MM.1S (cell line): ENCODE measurements around the gene EIF4A3.

Source experiments
- DNase-seq: peaks from one replicate; pipeline ENCODE4 v3.0.0-alpha.2; 2015
- H2AFZ ChIP-seq: fragments of 300-600 bp; sonication (generic); 2 replicates; pipeline ENCODE4 v1.6.0; 2016; ENCODE audit warnings: antibody characterized with exemption, low read length
- H3F3A ChIP-seq: fragments of 300-600 bp; sonication (generic); 2 replicates; pipeline ENCODE4 v1.6.1; 2016; ENCODE audit warnings: mild to moderate bottlenecking, antibody characterized with exemption, low read length, moderate library complexity, mixed read lengths; ENCODE audit not compliant: insufficient read depth
- H3K27ac ChIP-seq: fragments of 300-600 bp; sonication (generic); 2 replicates; pipeline ENCODE4 v1.5.1; 2016; ENCODE audit warnings: mild to moderate bottlenecking, low read length
- H3K27me3 ChIP-seq: fragments of 300-600 bp; sonication (generic); replicated peaks from 2 replicates; pipeline ENCODE4 v1.6.0; 2016; ENCODE audit warnings: low read length; ENCODE audit not compliant: insufficient read depth
- H3K36me3 ChIP-seq: fragments of 300-600 bp; sonication (generic); replicated peaks from 2 replicates; pipeline ENCODE4 v1.6.1; 2016; ENCODE audit warnings: mild to moderate bottlenecking, low read length, mixed read lengths; ENCODE audit not compliant: insufficient read depth
- H3K4me1 ChIP-seq: fragments of 300-600 bp; sonication (generic); 2 replicates; pipeline ENCODE4 v1.6.1; 2016; ENCODE audit warnings: low read length, mixed read lengths
- H3K4me2 ChIP-seq: fragments of 300-600 bp; sonication (generic); 2 replicates; pipeline ENCODE4 v1.6.0; 2016; ENCODE audit warnings: low read depth, low read length
- H3K4me3 ChIP-seq: fragments of 300-600 bp; sonication (generic); 2 replicates; pipeline ENCODE4 v1.5.1; 2016; ENCODE audit warnings: low read length, mixed read lengths
- H3K79me2 ChIP-seq: fragments of 300-600 bp; sonication (generic); 2 replicates; pipeline ENCODE4 v1.6.1; 2016; ENCODE audit warnings: mixed run types, low read length, mixed read lengths
- H3K9ac ChIP-seq: fragments of 300-600 bp; sonication (generic); 2 replicates; pipeline ENCODE4 v1.6.1; 2016; ENCODE audit warnings: low read length, mixed read lengths
- H3K9me2 ChIP-seq: fragments of 300-600 bp; sonication (generic); replicated peaks from 2 replicates; pipeline ENCODE4 v1.6.1; 2016; ENCODE audit warnings: mild to moderate bottlenecking, low read length, mixed read lengths; ENCODE audit not compliant: insufficient read depth
- H3K9me3 ChIP-seq: fragments of 300-600 bp; sonication (generic); replicated peaks from 2 replicates; pipeline ENCODE4 v1.6.1; 2016; ENCODE audit warnings: mild to moderate bottlenecking, low read length, mixed read lengths; ENCODE audit not compliant: insufficient read depth
- H4K20me1 ChIP-seq: fragments of 300-600 bp; sonication (generic); 2 replicates; pipeline ENCODE4 v1.6.1; 2016; ENCODE audit warnings: mild to moderate bottlenecking, low read length, moderate library complexity, mixed read lengths; ENCODE audit not compliant: insufficient read depth
- CTCF ChIP-seq: fragments of 300-600 bp; sonication (generic); IDR thresholded peaks from 2 replicates; pipeline ENCODE4 v1.5.1; 2016; ENCODE audit warnings: antibody characterized with exemption, low read length, mixed read lengths
- EZH2 ChIP-seq: fragments of 300-600 bp; sonication (generic); optimal IDR thresholded peaks from 2 replicates; pipeline ENCODE3; 2017; ENCODE audit warnings: low read depth, mild to moderate bottlenecking, antibody characterized with exemption, low read length, mixed read lengths
- EZH2phosphoT487 ChIP-seq: fragments of 300-600 bp; sonication (generic); IDR thresholded peaks from 2 replicates; pipeline ENCODE4 v1.6.1; 2018; ENCODE audit warnings: antibody characterized with exemption, low read length

EIF4A3 gene

DNA sequence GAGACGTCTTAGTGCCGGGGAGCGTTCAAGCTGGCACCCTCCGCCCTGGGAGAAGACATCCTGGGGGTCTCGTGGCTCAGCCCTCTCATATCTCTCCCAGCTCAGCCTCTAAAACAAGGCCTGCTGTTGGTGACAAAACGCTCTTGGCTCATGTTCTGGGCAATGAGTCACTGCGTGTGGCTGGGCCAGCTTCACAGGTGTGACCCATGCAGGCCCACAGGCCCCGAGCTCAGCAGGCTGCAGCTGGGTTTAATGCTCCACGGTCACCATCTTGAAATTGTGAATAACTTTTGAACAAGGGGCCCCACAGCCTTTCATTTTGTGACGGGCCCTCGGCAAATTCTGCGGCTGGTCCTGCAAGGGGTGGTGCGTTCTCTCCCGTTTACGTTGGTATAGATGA, 23.1 kb downstream of the EIF4A3 start:
- Histone ChIP-seq H3K27me3 (peaks cover 60% of the 10 kb centered on the region), H3K79me2 (no peaks in the 10 kb centered on the region), H3K36me3 (no peaks in the 10 kb centered on the region), H3K27ac (no peak overlapping the region), H2AFZ (no peak overlapping the region), H4K20me1 (no peaks in the 10 kb centered on the region), H3K4me3 (no peak overlapping the region), H3K9ac (no peak overlapping the region), H3F3A (no peaks in the 10 kb centered on the region), H3K9me3 (no peaks in the 10 kb centered on the region), H3K4me2 (no peak overlapping the region), H3K9me2 (no peaks in the 10 kb centered on the region), H3K4me1 (0 out of 2 replicates have a peak, but pooled peaks cover 1% of the 10 kb centered on the region)
- no peak for DNase-seq
- TF ChIP-seq EZH2 (no peak), EZH2phosphoT487 (no peak), CTCF (no peak)

DNA sequence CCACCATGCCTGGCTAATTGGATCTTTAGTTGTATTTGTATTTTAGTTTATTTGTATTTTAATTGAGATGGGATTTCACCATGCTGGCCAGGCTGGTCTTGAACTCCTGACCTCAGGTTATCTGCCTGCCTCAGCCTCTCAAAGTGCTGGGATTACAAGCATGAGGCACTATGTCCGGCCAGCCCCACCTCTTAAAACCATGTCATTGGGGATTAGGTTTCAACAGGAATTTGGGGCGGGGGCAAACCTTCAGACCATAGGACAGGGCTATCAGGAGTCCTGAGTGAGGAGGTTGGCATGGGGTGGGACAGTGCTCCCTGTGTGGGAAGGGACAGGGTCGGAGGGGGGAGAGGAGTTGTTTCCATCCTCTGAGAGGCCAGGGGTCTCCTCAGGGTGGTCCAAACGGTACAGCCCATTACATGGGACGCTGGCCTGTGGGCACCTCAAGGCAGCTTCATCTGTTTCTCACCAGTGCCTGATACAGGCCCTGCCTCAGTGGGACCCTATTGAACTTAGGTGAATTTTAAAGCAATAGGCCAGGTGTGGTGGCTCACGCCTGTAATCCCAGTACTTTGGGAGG, 23.9 kb downstream of the EIF4A3 start:
- Histone ChIP-seq H3K27ac (no peak overlapping the region), H3K9me2 (no peaks in the 10 kb centered on the region)

GRCh38 chr17:80122026-80122575, 24.8 kb downstream of the EIF4A3 start:
- H3K27me3 ChIP-seq = peaks cover 64% of the 10 kb centered on the region
- DNase-seq = no peak
- no peak overlapping the region for H3K4me3 ChIP-seq
- no peaks in the 10 kb centered on the region for H3K79me2 ChIP-seq
- TF ChIP-seq CTCF (no peak), EZH2phosphoT487 (no peak), EZH2 (no peak)
- no peaks in the 10 kb centered on the region for H3K4me1 ChIP-seq
- H3K27ac ChIP-seq = no peak overlapping the region
- no peaks in the 10 kb centered on the region for H3K36me3 ChIP-seq
- H4K20me1 ChIP-seq = no peaks in the 10 kb centered on the region
- no peak overlapping the region for H3K4me2 ChIP-seq
- no peaks in the 10 kb centered on the region for H3F3A ChIP-seq
- H2AFZ ChIP-seq = no peak overlapping the region
- H3K9ac ChIP-seq = no peak overlapping the region
- no peaks in the 10 kb centered on the region for H3K9me3 ChIP-seq
- H3K9me2 ChIP-seq = no peaks in the 10 kb centered on the region

More for the DNA sequence above, 23.9 kb downstream of the EIF4A3 start:
- Histone ChIP-seq H3F3A (no peaks in the 10 kb centered on the region), H3K4me3 (no peak overlapping the region), H3K79me2 (no peaks in the 10 kb centered on the region), H4K20me1 (no peaks in the 10 kb centered on the region), H3K9ac (no peak overlapping the region), H3K9me3 (no peaks in the 10 kb centered on the region), H3K36me3 (no peaks in the 10 kb centered on the region), H3K27me3 (peaks cover 60% of the 10 kb centered on the region), H2AFZ (no peak overlapping the region), H3K4me1 (no peaks in the 10 kb centered on the region), H3K4me2 (no peak overlapping the region)
- no peak for DNase-seq
- no peak for TF ChIP-seq CTCF
- no peak for TF ChIP-seq EZH2
